Renal cortex interstitium (tissue), 11 donors: ENCODE results near the gene ACSL6. TPM values are rescaled to one million over a fixed set of nuclear protein-coding genes. Genes with fewer than 3 reads are reported as not detected.

Experiments used
- DNase-seq, 11 donors: peaks; one replicate each; pipeline ENCODE4 v3.0.0-alpha.2; 2013; ENCODE audit warnings: low read depth in 9 of 11, low spot score in 4 of 11; ENCODE audit errors: extremely low read depth in 1 of 11
- polyA plus RNA-seq, 3 donors: library from polyadenylated mRNA; unstranded; fragments of 120-200 nt; gene quantifications; one replicate each; pipeline ENCODE4 v1.2.1, GENCODE V29; 2013; ENCODE audit not compliant: insufficient read length in 3 of 3

The ACSL6 gene
- polyA plus RNA-seq, 3 donors: 1.3 to 2.1 (median 1.8) TPM

DNA sequence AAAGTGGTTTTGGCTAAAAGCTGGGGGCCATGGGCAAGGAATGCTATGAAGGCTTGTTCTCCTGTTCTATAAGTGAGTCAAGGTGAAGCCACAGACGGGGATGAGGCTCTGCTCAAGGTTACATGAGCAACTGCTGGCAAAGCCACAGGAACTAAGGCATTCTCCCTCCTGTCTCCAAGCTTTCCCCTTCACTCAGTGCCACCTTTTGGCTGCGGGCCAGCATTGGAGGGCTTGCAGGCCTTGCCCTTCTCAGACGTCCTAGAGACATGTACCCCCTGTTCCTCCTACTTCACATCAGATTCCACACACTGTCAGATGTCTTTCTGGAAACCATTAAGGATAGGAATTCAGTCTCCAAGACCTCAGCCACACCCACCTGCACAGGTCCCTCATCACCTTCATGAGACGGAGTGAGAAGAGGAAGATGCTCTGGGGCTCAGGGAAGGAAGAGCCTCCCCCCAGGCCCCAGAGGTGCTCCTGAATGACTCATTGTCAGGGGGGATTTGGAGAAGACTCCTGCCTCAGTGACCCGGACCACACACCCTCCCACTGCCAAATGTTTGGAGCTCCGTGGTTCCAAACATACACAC lies 45.5 kb downstream of the ACSL6 start:
- DNase-seq: no peak

DNA sequence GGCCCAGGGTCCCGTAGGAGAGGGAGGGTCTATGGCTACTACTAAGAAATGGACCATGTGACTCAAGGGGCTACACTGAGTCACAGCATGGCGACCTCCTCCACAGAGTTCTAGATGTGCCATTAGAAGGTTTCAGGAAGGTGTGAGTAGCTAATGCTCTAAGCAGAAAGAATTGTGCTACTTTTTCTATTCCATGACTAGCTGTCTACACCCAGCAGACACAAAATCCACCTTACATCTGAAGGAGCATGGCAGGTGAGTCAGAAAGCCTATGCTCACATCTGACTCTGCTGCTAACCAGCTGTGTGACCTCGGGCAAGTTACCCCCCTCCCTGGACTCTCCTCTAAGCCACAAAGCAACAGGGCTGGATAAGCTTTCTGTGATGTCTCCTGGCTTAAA lies 51.6 kb downstream of the ACSL6 start:
- DNase-seq: no peak

DNA sequence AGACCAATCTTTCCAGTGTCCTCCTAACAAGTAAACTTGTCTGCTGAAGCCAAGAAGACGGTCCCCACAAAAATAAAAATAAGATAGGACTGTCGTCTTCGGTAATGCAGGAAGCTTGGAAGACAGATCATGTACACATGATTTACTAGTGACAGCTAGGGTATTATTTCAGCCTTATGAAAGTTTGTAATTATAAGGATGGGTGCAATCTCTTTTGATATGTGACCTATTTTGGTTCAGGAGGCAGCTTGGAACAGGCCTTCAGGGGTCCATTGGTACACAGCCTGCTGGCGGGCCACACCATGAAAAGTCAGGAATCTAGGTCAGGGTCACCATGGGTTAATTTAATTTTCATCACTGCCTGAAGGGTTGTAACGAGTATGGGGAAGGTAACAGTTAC lies 52.3 kb downstream of the ACSL6 start:
- no peak for DNase-seq

DNA sequence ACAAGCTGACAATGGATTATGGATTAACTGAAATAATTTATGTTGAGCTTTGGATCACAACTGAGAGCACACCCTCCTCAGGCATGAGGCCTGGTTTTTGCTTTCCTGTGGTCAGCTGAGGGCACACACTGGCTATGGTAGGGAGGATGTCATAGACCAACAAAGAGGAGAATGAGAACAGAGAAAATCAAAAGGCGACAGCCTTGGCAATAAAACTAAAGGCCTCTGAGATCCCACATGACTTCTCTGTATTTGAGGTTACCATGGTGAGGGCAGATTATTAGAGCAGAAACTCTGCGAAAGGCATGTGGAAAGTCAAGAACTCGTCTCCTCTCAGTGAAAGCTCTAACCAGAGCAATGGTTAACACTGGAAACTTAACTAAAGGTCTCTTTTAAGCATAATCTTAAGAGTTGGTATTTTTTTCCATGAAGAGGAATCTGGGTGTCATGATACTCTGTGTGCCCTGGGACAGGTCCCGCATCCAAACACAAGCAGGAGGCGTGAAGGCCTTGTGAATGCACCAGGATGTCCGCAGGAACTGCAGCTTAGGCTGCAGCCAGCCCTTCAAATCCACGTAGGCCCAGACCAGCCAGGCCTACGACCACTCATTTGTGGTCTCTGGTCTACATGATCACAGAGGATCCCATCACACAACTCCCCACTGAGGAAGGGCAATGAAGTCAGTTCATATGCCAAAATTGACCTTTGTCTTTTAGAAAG lies 53.6 kb downstream of the ACSL6 start:
- DNase-seq: peak in 4 of 11 donors; percentile 4 to 31 (median 16)

DNA sequence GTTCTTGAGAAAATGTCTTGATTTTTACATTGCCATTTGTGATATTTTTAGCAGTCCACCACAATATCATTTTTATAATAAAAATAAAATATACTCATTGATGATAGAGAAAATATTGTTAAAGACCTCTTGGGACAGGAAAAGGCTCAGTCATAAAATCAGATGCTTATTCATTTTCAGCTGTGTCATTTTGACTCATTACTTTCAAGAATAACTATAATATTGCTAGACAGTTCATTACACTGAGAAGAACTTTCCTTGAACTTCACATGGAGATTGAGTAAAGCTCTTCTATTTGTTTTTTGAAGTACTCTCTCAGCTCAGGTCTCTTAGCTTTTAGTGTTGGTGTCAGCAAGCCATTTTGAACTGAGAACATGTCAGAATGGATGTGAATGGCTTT lies 57.5 kb downstream of the ACSL6 start:
- DNase-seq: no peak

DNA sequence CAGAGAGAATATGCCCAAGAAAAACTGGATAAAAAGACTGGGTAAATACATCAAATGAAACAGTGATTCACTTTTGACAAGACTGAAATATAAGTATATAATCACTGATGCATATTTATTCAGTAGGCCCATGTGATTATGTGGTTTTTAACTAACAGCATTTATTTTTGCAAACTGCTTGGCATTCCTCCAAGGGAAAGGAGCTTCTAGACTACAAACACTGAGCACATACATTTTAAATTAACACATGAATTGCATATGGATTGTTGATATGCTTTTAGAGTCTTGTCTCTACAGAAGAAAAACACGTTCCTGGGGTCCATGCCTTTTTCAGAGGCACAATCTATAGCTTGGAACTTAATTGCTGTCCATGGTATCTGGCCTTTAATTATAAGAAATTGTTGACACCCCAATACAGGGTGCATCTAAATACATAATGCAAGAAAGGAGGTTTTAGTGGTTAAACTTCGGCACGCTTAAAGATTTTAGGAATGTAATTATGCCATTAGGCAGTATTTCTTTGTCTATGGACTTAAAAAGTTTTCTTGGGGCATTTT lies 59.1 kb downstream of the ACSL6 start:
- DNase-seq: no peak

DNA sequence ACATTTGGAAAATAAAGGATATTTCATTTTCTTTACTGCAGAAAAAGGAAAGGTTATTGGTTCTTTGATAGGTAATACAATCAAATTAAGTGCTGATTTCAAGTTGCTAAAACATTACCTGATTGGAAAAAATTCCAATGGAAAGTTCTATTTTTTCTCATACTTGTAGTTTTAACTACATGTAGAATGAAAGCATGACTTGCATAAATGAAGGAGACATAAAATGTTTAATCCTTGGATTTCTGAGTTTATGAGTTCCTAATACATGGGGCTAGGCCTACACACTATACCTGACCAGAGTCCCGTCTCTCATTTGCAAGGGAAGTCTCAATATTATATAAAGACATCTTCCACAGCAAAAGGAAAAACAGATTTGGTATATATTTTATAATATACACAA lies 60.8 kb downstream of the ACSL6 start:
- DNase-seq: no peak

DNA sequence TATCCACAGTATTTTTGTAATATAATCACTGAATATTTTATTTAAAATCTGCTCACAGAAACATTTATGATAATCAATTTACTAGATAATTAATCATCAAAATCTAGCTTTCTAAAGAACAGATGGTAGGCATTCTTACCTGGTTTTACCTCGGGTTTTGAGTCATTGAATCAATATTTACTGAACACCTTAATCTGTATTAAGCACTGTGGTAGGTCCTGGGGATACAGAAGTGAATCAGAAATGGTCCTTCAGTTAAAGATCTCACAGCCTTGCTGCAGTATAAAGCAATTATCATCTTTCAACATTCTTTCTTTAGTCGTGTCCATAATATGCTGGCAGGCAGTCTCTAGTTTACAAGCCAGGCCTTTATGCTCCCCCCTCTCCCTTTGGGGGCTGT lies 64.0 kb downstream of the ACSL6 start:
- no peak for DNase-seq

DNA sequence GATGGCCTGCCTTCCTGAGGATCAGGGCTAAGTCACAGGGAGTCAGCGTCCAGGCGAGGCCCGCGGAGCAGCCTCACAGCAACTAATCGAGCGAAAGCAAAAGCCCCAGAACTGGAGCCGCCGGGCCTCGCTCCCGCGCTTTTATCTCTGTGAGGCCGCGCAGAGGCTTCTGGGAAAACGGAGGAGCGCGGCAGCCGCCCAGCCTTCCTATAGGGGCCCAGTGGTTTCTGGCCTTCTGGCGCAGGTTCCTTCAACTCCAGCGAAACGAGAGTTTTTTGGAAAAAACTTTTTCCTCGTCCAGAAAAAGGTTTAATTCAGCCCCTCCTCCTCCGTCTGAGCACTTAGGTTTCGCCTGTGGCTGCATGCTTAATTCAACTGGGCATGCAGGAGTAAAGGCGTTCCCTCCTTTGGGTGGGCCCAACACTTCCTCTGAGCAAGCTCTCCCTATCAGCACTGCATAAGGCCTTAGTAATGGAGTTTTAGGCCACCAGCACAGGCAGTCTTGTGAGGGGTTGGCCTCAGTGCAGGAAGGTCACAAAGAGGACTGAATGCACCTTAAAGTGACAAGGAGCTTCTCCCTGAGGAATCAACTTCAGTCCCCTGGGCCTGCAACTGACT lies 65.8 kb downstream of the ACSL6 start, which contains the start of gene MEIKIN:
MEIKIN (minus strand) TSS at position 113 of the 618 bp plus-strand sequence. CDS start 158 bp downstream, outside the sequence.
- no peak for DNase-seq

DNA sequence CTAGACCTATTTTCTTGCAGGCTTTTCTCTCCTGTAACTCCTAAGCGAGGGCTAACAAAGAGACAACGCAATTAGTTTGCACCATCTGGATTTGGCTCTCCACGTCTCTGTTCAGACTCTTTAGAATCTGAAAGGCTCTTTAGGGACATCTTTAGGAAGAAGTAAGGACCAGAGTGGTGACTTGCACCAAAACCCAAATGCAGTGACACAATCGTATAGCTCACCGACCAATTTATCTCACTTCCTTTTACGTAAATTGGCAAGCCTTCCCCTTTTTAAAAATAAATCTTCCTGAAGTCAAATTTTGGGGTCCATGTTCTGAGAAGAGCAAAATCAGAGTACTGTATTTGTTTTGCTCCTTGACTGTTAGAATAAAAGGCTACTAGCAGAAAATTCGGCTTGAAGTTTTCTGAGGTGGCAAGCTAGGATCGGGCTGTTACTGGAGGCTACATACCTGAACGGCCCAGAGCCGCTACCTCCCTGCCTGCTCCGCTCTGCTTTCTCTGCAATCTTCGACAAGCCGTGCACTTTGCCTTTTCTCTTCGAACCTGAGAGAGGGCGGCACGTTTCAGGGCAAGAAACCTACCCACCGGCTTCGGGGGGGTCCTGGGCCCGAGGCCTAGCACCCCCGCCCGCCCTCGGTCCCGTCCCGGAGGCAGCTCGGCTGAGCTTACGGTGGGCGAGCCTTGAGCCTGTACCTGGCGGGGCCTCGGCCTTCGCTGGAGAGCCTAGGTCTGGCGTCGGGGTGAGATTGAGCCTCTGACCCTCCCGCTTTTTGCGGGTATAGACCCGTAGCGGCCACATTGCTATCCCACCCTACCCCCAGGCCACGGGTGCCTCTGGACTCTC lies 66.5 kb downstream of the ACSL6 start:
- DNase-seq: no peak

DNA sequence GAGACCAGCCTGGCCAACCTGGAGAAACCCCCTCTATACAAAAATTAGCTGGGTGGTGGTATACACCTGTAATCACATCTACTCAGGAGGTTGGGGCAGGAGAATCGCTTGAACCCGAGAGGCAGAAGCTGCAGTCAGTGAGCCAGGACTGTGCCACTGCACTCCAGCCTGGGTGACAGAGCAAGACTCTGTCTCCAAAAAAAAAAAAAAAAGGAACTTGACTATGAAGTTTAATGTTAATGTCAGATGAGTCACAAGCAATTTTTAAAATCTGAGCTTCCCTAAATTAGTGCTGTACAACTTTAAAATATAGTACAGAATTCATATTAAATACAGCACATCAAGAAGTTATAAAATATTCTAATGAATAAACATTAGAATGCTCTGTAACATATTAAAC lies 67.5 kb downstream of the ACSL6 start:
- DNase-seq: no peak

DNA sequence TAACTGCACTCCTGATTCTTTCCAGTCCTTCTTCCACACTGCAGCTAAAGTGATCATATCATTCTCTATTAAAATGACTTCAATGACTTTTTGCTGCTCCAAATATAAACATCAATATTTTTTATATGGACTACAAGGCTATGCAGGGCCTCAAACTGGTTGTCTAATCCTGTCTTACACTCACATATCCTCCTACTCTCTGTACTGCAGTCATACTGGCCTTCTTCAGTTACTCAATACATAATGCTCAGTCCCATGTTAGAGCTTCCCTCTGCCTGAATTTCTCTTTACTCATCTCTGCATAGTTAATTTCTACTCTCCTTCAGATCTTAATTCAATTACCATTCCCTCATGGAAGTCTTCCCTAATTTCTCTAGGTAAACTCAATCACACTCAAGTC lies 69.4 kb downstream of the ACSL6 start:
- no peak for DNase-seq

DNA sequence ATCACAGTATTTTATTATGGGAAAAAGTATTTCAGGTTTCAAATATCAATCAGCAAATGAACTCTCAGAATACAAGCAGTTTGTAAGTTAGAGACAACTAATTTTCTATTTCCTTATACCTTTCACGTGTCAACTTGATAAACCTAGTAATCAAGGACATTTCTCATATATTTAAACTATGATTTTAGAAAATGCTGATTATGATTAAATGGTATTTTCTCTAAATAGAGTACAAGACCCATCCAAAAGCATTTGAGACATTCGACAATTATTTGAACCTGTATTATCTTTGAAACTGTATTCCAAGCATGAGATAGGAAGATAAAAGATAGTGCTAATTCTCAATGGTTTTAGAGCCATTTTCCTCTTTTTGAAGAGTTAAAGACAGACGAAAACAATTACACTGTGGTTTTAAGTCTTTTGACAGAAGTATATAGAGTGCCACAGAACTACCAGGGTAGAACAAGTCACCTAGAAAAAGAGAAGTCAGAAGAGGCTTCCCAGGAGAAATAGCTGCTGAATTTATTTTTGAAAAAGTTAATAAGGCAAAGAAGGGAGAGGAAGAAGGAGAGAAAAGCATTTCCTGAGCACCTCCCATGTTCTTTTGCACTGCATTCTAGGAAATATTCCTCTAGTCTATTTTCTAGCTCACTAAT lies 71.6 kb downstream of the ACSL6 start:
- DNase-seq: no peak

DNA sequence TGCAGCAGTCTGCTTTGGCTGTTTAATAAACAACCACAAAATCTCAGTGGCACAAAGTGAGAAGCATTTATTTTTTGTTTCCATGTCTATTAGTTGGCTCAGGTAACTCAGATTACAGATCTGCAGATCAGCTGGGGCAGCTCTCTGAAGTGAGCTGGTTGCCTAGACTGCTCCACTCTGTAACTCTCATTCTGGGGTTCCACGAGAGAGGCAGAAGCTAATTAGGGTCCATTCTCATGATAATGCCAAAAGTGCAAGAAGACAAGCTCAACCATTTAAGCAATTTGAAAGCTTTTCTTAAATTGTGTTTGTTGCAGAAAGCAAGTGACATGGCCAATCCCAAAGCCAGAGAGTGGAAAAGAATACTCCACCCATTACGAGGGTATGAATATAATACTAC lies 79.2 kb downstream of the ACSL6 start:
- no peak for DNase-seq

DNA sequence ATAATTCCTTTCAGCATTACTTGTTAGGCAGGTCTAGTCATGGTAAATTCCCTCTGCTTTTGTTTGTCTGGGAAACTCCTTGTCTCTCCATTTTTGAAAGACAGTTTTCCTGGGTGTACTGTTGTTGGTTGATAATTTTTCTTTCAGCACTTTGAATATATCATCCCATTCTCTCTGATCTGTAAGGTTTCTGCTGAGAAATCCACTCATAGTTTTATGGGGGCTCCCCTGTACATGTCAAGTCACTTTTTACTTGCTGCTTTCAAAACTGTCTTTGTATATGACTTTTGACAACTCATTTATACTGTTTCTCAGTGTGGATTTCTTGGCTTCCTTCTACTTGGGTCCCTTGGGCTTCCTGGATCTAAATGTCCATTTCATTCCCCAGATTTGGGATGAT lies 82.5 kb downstream of the ACSL6 start:
- no peak for DNase-seq

DNA sequence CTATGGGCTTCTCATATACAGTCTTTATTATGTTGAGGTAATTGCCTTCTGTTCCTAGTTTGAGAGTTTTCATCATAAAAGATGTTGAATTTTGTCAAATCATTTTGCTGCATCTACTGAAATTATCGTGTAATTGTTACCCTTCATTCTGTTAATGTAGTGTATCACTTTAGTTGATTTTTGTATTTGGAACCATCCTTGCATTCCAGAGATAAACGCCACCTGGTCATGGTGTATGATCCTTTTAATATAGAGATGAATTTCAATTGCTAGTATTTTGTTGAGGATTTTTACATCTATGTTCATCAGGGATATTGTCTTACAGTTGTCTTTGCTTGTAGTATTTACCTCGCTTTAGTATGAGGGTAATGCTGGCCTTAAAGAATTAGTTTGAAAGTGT lies 85.3 kb downstream of the ACSL6 start:
- no peak for DNase-seq

DNA sequence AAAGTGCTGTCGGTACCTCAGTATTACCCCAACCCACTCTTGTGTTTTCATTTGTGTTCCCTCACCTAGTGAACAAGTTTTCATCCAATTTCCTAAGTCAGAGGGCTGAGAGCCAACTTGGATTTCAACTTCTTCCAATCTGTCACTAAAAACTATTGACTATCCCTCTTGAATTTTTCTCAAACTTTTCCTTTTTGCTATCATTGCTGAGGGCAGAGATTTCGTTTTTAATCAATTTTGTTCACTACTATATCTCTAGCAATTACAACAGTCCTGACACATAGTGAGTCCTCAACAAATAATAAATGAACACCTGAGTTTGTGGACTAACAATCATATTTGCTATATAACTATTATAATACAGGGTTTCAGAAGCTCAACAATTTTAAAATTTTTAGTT lies 95.0 kb downstream of the ACSL6 start:
- no peak for DNase-seq

DNA sequence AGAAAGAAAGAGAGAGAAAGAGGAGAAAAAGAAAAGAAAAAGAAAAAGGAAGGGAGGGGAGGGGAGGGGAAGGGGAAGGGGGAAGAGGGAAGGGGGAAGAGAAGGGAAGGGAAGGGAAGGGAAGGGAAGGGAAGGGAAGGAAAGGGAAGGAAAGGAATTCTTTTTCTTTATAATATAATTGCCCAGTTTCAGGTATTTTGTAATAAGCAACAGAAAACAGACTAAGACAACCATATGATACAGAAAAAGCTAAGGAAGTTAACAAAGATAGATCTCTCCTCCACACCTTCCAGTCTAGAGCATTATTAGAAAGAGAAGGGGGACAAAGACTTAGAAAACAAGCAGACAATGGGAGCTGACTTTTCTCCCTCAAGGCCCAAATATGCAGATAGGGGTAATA lies 97.0 kb downstream of the ACSL6 start:
- DNase-seq: no peak

DNA sequence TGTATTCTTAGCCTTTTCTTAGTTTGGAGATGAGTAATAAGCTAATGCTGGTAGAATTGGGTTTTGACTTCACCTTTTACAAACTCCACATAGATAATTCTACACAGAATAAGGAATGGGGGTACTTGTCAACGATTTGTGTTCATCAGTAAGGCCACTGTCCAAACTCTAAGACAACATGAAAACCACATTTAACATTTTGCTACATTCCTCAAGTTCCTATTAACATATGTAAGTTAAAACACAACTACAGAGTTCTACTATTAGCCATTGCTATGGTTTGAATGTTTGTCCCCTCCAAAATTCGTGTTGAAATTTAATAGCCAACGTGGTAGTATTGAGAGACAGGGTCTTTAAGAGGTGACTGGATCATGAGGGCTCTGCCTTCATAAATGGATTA lies 97.9 kb downstream of the ACSL6 start:
- no peak for DNase-seq
